Ovary (tissue), 3 donors: ENCODE measurements around the gene ENGASE.

Experiments used
- POLR2A ChIP-seq: fragments of 450-650 bp; IDR thresholded peaks from one replicate; pipeline ENCODE4 v1.6.1; 2017; ENCODE audit warnings: antibody characterized with exemption, mild to moderate bottlenecking, moderate library complexity
- TF ChIP-seq, protein P1 (sequence below), 3 donors: fragments of 450-650 bp in 2 of 3; fragments of 200-600 bp in 1 of 3; IDR thresholded peaks; one replicate each; pipeline versions ENCODE4 v1.5.1 to v1.8.0; 2016 to 2022; ENCODE audit warnings: antibody characterized with exemption in 3 of 3, mild to moderate bottlenecking in 1 of 3
- donor health status: DM: no; HTN: no; CAD: no.

DNA sequence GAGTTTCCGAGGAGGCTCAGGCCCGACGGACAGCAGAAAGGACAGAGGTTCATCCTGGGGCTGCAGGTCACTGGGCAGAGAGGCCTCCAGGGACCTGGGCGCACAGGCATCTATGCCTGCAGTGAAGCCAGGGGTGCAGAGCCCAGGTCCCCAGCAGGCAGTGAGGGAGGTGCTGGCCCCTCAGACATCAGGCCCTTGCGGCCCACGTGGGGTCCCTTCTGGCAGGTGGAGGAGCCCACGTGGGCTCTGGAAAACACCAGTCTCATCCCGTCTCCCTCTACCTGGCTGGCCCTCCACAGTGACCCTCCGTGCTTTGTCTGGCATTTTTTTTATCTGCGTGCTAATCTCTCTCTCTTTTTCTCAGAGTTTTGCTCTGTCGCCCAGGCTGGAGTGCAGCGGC is 36.5 kb downstream of the ENGASE start:
- TF ChIP-seq, protein P1, sequence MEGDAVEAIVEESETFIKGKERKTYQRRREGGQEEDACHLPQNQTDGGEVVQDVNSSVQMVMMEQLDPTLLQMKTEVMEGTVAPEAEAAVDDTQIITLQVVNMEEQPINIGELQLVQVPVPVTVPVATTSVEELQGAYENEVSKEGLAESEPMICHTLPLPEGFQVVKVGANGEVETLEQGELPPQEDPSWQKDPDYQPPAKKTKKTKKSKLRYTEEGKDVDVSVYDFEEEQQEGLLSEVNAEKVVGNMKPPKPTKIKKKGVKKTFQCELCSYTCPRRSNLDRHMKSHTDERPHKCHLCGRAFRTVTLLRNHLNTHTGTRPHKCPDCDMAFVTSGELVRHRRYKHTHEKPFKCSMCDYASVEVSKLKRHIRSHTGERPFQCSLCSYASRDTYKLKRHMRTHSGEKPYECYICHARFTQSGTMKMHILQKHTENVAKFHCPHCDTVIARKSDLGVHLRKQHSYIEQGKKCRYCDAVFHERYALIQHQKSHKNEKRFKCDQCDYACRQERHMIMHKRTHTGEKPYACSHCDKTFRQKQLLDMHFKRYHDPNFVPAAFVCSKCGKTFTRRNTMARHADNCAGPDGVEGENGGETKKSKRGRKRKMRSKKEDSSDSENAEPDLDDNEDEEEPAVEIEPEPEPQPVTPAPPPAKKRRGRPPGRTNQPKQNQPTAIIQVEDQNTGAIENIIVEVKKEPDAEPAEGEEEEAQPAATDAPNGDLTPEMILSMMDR (IDR thresholded peaks at IDR 0.05): no peak
- TF ChIP-seq POLR2A: no peak
